ENCODE measurements around the gene MDM1. TPM values are rescaled to one million over a fixed set of nuclear protein-coding genes. Genes with fewer than 3 reads are reported as not detected.
A peak's percentile ranks its signal among the peaks of the same experiment; 100 is the strongest.

The MDM1 gene
- polyA plus RNA-seq, 3 donors: 6.7 to 10.9 (median 10.3) TPM

DNA sequence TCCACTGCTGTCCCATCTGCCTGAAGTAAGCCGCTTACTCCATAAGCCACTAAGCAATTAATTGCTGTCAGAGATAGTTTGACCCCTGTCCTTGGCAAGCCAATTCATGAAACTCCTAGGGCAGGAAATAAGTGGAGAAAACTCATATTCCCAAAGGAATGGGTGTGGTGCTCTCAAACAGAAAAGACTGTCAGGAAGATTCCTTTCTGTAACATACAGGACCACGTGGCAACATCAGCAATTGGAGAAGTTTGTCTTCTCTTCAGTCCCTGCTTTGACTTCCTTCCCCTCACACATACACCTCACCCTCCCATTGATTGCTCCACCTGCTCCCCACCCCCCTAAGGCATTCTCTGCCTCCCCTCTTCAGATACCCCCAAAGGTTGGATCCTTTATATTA is 36.2 kb upstream of the MDM1 start:
- H3K27me3 Mint-ChIP-seq (ENCODE audit: low read depth in 3 of 3): peaks cover 0 to 4% (median 4%) of the 10 kb centered on the region in 3 donors
- 0% methylated on average over 1 of the region's 2 CpGs for WGBS (ENCODE audit: insufficient coverage)
- H3K4me1 ChIP-seq (ENCODE audit: control insufficient read depth in 1 of 2, insufficient read depth in 2 of 2, low read length in 2 of 2): peaks cover 90 to 91% of the 10 kb centered on the region in 2 donors
- TF ChIP-seq, protein P1, sequence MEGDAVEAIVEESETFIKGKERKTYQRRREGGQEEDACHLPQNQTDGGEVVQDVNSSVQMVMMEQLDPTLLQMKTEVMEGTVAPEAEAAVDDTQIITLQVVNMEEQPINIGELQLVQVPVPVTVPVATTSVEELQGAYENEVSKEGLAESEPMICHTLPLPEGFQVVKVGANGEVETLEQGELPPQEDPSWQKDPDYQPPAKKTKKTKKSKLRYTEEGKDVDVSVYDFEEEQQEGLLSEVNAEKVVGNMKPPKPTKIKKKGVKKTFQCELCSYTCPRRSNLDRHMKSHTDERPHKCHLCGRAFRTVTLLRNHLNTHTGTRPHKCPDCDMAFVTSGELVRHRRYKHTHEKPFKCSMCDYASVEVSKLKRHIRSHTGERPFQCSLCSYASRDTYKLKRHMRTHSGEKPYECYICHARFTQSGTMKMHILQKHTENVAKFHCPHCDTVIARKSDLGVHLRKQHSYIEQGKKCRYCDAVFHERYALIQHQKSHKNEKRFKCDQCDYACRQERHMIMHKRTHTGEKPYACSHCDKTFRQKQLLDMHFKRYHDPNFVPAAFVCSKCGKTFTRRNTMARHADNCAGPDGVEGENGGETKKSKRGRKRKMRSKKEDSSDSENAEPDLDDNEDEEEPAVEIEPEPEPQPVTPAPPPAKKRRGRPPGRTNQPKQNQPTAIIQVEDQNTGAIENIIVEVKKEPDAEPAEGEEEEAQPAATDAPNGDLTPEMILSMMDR (IDR thresholded peaks at IDR 0.05): no peak
- peak overlapping the region; percentile 19 for H3K4me2 ChIP-seq (replicated peaks; ENCODE audit: extremely low read depth, low read length, poor library complexity, severe bottlenecking)
- peaks cover 88% of the 10 kb centered on the region for H3K4me1 Mint-ChIP-seq
- H3K36me3 ChIP-seq (replicated peaks in 1 of 2; ENCODE audit: control insufficient read depth in 1 of 2, insufficient read depth in 2 of 2, low read length in 2 of 2): no peaks in the 10 kb centered on the region
- H3K27ac ChIP-seq (ENCODE audit: low read depth in 1 of 2, low read length in 2 of 2): peak overlapping the region; percentile 21 to 91
- H2AFZ ChIP-seq (ENCODE audit: insufficient read depth, low read depth, low read length, poor library complexity, severe bottlenecking): no peak overlapping the region
- peaks cover 0 to 3% of the 10 kb centered on the region in 2 donors for H3K36me3 Mint-ChIP-seq
- H3K9ac ChIP-seq (ENCODE audit: insufficient read depth, low read length, poor library complexity, severe bottlenecking): peak overlapping the region; percentile 24
- no peak overlapping the region for H3K4me3 ChIP-seq (replicated peaks in 1 of 3; ENCODE audit: low read depth in 2 of 3, low read length in 3 of 3)
- H3K9me3 ChIP-seq (replicated peaks in 1 of 2; ENCODE audit: control insufficient read depth in 1 of 2, insufficient read depth in 1 of 2, low read length in 2 of 2): no peaks in the 10 kb centered on the region
- peak overlapping the region; percentile 90 to 98 (median 96) for H3K27ac Mint-ChIP-seq
- peaks cover 0 to 4% (median 0%) of the 10 kb centered on the region in 7 donors for H3K9me3 Mint-ChIP-seq
- H3K79me2 ChIP-seq (ENCODE audit: insufficient read depth, low read length): no peaks in the 10 kb centered on the region
- H4K20me1 ChIP-seq (ENCODE audit: insufficient read depth, low read length): no peaks in the 10 kb centered on the region
- intact Hi-C loops (cut with micrococcal nuclease): no loop called here
- no peaks in the 10 kb centered on the region for H3K27me3 ChIP-seq (ENCODE audit: control insufficient read depth in 2 of 2, insufficient read depth in 2 of 2, low read length in 2 of 2)
- DNase-seq: peak; percentile 24 to 74 (median 73)
- H3K4me3 Mint-ChIP-seq: peak overlapping the region in 1 of 2 donors; percentile 53

DNA sequence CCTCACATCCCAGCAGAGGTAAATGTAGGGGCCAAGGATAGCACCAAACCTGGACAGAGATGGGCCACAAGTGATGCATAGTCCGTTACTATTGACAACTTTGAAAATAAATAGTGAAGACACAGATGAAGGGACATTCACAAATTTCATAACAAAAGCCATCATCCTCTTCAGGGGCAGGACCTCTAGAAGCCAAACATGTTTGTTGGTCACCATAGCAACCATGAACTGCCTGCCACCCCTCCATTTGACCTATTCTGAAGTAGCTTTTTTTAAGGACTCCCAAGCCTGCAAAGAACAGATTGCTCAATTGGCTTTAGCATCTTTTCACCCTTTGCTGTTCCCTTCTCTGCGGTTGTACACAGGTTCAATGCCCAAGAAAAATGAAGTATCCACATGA is 35.7 kb upstream of the MDM1 start:
- peaks cover 0 to 4% (median 0%) of the 10 kb centered on the region in 7 donors for H3K9me3 Mint-ChIP-seq
- peak overlapping the region in 1 of 2 donors; percentile 53 for H3K4me3 Mint-ChIP-seq
- H3K27ac Mint-ChIP-seq: peak overlapping the region; percentile 90 to 98 (median 96)
- Histone ChIP-seq H4K20me1 (ENCODE audit: insufficient read depth, low read length) (no peaks in the 10 kb centered on the region), H3K27me3 (ENCODE audit: control insufficient read depth in 2 of 2, insufficient read depth in 2 of 2, low read length in 2 of 2) (no peaks in the 10 kb centered on the region), H3K9ac (ENCODE audit: insufficient read depth, low read length, poor library complexity, severe bottlenecking) (peak overlapping the region; percentile 24), H3K4me2 (replicated peaks; ENCODE audit: extremely low read depth, low read length, poor library complexity, severe bottlenecking) (peak overlapping the region; percentile 19), H3K9me3 (replicated peaks in 1 of 2; ENCODE audit: control insufficient read depth in 1 of 2, insufficient read depth in 1 of 2, low read length in 2 of 2) (no peaks in the 10 kb centered on the region), H2AFZ (ENCODE audit: insufficient read depth, low read depth, low read length, poor library complexity, severe bottlenecking) (no peak overlapping the region), H3K4me3 (replicated peaks in 1 of 3; ENCODE audit: low read depth in 2 of 3, low read length in 3 of 3) (no peak overlapping the region), H3K27ac (ENCODE audit: low read depth in 1 of 2, low read length in 2 of 2) (peak overlapping the region; percentile 26 to 91), H3K79me2 (ENCODE audit: insufficient read depth, low read length) (no peaks in the 10 kb centered on the region), H3K4me1 (ENCODE audit: control insufficient read depth in 1 of 2, insufficient read depth in 2 of 2, low read length in 2 of 2) (peaks cover 90 to 91% of the 10 kb centered on the region in 2 donors), H3K36me3 (replicated peaks in 1 of 2; ENCODE audit: control insufficient read depth in 1 of 2, insufficient read depth in 2 of 2, low read length in 2 of 2) (no peaks in the 10 kb centered on the region)
- peaks cover 88% of the 10 kb centered on the region for H3K4me1 Mint-ChIP-seq
- TF ChIP-seq, protein P1 (IDR thresholded peaks at IDR 0.05): no peak
- WGBS (ENCODE audit: insufficient coverage): 40% methylated on average over 1 of the region's 2 CpGs
- DNase-seq: peak; percentile 88 to 97 (median 96)
- peaks cover 0 to 3% of the 10 kb centered on the region in 2 donors for H3K36me3 Mint-ChIP-seq
- intact Hi-C loops (cut with micrococcal nuclease): no loop called here
- H3K27me3 Mint-ChIP-seq (ENCODE audit: low read depth in 3 of 3): peaks cover 0 to 4% (median 4%) of the 10 kb centered on the region in 3 donors

Data from CD14-positive monocyte (primary cell).